G401 (cell line): ENCODE data around the gene KCNC3. TPM values are rescaled to one million over a fixed set of nuclear protein-coding genes. Genes with fewer than 3 reads are reported as not detected.
A peak's percentile ranks its signal among the peaks of the same experiment; 100 is the strongest.

Experiments used
- DNase-seq: peaks from one replicate; pipeline ENCODE4 v3.0.0-alpha.2; 2015; ENCODE audit warnings: low spot score
- in situ Hi-C: cut with HindIII; loops from 2 replicates; pipeline ENCODE4 v1.10.0; 2016; ENCODE audit warnings: low sequenced_read_pairs, mixed read lengths
- total RNA-seq: library from RNA; depleted of rRNA; stranded (reverse); fragments of >200 nt; shearing (Covaris generic); gene quantifications from 2 replicates; pipeline ENCODE4 v1.2.3, GENCODE V29; 2014

KCNC3 gene
- total RNA-seq, 1 experiment from 2014 or later: 3.4 TPM

DNA sequence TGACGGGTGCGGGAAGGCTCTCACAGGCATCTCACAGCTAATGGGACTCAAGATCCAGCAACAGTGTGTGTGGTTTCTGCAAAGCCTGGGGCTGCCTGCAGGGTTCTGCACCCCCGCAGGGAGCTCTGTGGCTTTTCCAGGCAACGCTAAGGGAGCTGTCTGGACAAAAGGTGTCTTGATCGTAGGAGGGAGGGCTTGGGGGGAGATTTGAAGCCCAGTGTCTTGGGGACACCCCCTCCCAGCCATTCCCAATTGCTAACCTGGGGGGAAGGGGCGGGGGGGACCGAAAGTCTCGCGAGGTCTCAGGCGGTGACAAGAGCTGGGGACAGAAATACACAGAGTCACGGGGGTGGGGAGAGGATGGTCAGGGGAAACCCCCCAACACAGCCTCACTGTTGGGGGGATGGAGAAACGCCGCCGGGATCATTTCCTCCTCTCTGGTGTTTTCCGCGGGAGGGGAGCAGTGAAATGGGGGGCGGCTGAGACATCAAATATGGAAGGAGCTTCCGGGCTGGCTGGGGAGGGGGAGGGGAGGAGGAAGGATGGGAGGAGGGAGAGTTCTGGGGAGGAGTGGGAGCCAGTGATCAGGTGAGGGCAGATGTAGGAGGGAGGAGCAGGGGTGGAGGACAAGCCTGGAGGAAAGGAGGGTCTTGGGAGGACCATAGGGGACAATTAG lies 13.3 kb downstream of the KCNC3 start:
- in situ Hi-C loops: no loop called here
- peak; percentile 79 for DNase-seq

DNA sequence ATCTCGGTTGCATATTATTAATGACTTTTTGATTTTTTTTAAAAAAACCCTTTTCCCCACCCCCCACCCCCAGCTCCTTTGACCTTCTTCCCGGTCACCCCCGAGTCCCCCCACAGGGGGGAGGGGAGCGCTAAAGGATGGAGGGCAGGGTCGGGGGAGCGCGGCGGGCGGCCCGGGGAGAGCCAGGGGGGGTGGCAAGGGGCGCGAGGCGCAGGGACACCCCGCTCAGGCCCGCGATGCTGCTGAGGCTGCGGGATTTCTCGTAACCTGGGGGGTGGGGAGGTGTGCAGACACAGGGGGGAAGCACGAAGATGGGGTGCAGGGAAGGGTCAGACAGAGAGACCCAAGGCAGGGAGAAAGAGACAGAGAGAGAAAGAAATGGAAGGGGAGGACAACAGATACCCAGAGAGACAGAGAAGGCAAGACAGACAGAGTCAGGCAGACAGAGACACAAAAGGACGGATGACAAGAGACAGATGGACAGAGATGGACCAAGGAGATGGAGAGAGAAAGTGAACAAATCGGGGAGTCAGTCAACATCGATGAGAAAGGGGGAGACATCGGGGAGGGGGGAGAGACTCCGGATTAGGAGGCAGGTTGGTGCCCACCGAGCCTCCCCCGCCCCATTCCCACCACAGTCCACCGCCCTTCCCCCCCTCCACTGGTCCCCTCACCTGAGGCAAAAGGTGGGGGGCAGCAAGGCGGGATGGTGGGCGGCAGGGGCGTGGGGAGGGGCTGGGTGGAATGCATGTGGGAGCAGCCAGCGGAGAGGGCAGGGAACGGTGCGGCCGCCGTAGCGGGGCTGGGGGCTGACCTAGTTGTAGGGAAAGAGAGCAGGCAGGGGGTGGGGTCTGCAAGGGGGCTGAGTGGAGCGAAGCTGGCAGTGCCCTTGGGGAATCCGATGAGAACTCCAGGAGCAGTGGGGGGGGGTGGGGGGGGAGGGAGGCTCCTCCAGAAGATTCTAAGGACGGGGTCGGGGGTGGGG lies 14.2 kb downstream of the KCNC3 start:
- peak; percentile 35 for DNase-seq
- in situ Hi-C loops: no loop called here

DNA sequence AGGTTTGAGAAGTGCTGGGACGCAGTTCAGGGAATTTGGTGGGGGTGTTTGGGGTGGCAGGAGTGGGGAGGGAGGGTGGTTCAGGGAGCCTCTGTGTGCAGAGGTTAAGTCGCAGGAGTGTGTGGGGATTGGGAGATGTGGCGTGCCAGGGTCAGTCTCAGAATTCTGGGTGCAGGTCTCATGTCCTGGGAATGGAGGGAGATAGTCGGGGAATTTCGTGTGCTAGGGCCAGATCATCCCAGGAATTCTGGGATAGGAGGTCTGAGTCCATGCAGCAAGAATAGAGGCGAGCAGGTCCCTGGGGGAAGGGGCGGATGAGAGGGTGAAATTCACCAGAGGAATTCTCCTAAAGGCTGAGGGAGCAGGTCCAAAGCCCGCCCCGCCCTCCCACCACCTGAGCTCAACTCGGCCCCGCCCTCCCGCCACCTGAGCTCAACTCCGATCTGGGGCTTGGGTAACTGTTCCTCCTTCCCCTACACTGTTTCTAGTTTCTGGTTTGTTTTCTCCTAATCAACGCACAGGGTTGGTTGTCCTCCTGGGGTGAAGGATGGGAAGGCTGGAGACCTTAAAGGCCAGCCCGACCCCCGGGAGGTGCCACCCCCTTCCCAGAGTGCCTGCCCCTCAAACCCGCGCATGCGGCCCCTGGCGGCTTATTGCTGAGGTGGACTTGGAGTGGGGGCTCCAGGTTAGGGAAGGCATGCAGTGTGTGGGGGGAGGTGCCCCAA lies 15.2 kb downstream of the KCNC3 start:
- peak; percentile 63 for DNase-seq
- in situ Hi-C loops: no loop called here

DNA sequence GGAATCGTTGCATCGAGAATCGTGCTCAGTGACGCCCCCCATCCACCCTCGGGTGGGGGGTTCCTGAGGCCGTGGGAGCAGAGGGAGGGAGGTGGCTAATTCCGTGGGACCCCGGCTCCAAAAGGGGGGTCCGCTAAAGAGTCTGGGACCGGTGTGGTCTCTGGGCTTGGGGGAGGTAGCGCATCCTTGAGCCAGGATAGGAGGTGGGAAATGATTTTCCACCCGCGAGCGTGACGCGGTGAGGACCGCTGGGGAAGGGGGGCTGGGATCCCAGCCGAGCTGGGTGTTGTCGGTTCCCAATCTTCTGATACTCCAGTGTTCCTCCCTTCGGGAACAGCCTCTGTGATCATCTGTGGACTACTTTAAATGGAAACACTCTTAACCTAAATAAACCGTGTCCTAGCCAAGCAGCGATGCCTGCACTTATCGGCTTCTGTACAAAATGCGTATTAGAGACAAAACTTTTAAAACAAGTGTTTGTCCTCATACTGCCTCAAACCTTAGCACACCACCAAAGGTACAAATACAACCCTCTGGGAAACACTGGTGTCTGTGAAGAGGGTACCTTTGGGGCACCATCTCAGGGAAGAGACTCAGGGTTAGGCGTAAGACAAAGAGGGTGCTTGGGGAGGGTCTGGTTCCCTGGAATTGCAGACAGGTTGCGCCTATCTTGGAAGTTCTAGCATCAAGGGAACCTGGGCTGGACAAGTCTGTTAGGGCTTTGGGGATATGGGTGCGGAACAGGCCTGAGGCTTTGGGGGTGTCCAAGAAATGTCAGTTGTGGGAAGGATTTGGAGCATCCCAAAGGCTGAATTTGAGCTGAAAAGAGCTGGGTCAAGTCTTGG lies 16.0 kb downstream of the KCNC3 start:
- in situ Hi-C loops: no loop called here
- DNase-seq: peak; percentile 37

DNA sequence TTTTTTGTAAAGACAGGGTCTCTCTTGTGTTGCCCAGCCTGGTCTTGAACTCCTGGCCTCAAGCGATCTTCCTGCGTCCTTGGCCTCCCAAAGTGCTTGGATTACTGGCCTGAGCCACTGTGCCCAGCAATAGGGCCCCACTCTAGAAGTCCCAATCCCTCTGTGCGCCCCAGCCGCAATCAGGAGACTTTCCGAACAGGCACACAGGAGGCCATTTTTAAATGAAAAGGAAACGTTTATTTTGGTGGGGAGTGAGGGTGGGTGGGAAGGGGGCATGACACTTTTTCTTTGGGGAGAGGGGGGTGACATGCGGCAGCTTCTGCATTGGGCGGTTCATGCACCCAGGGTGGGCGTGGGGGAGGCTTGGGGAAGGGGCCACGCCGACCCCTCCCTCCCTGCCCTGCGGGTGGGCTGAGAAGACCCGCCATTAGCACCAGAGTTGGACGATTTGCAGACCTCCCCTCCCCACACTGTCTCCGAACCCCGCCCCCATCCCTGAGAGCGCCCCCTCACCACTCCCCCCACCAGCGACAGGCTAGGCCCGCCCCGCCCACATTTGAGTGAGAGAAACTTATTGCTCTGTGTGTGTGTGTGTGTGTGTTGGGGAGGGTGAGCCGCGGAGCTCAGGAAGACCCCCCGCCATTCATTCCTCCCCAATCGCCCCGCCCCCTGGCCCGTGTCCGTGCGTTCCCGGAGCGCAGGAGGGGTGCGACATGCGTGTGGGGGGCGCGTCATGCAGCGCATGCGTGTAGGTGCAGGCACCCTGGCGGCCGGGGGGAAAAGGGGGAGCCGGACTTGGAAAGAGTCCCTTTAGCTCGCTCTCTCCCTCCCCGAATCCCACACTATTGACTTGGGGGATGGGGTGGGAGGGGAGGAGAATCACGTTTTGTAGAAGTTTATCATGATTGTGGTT lies 17.2 kb downstream of the KCNC3 start:
- in situ Hi-C loops: no loop called here
- peak; percentile 64 for DNase-seq

DNA sequence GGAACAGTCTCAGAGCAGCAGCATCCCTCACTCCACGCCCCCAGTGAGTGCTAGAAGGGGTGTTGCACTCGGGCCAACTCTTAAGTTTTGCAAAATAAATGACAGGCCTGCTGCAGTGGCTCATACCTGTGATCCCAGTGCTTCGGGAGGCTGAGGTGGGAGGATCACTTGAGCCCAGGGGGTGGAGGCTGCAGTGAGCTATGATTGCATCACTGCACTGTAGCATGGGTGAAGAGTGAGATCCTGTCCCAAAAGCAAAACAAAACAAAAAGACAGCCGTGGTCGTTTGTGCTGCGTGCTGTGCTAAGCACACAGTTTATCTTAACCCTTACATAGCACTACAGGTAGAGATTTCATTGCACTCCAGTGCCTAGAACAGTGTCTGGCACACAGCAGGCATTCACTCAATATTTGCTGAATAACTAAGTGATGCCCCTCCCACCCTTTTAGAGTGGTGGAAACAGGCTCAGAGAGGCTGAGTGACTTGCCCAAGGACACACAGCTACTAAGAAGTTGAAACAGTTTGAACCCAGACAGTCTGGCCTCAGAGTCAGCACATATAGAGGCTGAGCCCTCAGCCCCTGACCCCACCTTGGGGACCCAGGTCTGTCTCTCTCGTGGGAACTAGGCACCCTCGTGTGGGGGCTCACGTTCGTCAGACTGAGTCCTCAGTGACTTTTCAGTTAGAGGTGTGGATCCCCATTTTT lies 18.3 kb downstream of the KCNC3 start:
- in situ Hi-C loops: no loop called here
- no peak for DNase-seq

DNA sequence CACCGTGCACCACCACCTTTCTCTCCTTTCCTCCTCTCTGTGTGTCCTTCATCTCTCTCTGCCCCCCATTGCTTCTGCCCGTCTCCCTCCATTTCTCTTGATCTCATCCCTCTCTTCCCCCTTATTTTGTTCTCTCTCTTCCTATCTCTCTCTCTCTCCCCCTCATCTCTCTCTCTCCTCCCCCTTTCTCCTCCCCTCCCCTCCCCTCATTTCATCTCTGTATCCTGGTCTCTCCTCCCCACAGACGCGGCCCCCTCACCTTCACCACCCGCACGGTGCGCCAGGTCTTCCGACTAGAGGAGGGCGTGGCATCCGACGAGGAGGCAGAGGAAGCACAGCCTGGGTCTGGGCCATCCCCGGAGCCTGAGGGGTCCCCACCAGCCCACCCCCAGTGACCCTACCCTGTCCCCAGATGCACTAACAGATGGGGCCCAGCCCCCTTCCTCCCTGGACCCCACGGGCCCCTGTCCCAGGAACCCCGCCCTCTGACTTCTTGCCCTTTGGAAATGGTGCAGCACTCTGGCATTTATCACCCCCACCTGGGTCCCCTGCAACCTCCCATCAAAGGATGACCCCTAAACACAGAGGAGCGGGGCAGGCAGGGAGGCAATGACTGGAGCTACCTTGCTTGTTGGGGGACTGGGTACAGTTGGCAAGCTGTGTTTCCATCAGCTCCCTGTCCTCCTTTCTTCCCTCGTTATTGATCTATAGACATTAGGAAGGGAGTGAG lies 19.6 kb downstream of the KCNC3 start:
- no peak for DNase-seq
- in situ Hi-C loops: no loop called here

DNA sequence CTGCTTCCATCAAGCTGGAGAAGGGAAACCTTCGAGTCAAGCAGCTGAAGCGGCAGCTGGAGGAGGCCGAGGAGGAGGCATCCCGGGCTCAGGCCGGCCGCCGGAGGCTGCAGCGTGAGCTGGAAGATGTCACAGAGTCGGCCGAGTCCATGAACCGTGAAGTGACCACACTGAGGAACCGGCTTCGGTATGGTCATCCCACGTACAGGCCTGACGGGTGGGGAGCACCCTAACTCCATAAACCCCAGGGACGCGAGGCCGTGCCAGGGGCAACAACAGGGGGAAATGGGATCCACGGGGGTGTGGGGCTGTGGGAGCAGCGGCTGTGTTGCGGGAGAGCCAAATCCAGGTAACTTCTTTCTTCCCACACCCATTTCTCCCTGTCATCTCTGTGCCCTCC lies 20.2 kb downstream of the KCNC3 start:
- no peak for DNase-seq
- in situ Hi-C loops: no loop called here

DNA sequence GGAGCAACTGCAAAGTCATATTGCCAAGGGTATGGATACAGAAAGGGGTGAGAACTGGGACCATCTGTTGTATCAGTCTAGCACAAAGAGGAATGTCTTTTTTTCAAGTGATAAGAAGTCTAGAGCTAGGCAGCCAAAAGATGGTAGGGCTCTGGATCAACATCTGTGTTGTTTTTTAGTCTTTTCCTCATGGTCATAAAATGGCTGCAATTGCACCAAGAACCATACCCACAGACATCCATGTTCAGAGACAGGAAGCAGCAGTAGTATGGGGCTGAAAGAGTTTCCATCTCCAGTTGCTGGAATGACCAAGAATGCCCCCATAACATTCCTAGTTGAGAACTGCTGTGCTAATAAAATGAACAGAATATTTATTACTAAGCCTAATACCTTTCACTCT lies 25.6 kb downstream of the KCNC3 start:
- no peak for DNase-seq
- in situ Hi-C loops: no loop called here

DNA sequence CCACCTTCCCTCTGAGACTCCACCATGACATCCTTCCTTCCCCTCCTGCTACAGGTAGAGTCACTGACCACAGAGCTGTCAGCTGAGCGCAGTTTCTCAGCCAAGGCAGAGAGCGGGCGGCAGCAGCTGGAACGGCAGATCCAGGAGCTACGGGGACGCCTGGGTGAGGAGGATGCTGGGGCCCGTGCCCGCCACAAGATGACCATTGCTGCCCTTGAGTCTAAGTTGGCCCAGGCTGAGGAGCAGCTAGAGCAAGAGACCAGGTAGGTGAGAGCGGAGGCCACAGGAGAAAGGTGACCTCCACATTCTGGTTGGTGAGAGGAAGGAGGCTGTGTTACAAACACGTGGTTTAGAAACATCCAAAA lies 27.6 kb downstream of the KCNC3 start:
- in situ Hi-C loops: no loop called here
- no peak for DNase-seq

DNA sequence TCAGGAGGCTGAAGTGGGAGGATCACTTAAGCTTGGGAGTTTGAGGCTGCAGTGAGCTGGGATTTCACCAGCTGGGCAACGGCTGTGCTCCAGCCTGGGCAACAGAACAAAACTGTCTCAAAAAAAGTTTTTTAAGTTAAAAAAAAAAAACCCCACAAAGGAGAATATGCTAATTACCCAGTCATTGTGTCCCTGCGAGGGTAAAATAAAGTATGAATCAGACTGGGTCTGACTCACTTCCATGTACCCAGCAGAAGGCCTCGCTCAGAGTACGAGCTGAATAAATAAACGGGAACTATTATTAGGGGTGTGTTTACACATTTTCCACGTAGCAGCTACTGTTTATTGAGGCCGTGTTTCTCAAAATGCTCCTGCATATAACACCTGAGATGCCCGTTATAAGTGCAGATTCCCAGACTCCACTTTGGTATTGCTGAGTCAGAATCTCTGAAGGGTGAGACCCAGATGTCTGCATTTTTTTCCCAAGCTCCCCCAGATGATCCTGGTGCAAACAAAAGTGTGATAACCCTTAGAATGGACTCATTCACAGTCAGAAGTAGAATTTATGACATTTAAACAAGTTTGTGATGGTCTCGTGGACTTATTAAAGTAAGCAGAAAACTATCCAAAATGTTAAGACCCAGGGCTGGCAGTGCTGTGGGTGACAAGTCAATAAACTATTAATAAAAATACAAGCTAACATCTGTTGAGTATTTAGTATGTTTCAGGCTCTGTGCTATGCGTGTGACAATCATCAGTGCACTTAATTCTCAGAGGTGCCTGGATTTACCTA lies 28.2 kb downstream of the KCNC3 start:
- DNase-seq: no peak

DNA sequence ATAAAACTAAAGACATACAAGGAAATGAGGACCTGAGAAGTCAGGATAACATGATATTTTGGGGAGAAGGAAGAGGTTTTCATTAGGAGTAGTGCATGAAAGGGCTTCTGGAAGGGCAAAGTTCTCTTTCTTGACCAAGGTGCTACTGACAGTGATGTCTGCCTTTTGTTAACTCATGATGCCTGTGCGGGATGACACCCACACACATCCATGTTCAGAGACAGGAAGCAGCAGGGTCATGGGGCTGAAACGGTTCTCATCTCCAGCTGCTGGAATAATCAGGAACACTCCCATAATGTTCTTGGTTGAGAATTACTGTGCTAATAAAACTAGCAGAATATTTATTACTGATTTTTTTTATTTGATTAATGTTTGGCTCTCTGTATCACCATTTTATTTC lies 29.1 kb downstream of the KCNC3 start:
- in situ Hi-C loops: no loop called here
- no peak for DNase-seq

More for the DNA sequence above, 28.2 kb downstream of the KCNC3 start:
- in situ Hi-C loops: no loop called here

DNA sequence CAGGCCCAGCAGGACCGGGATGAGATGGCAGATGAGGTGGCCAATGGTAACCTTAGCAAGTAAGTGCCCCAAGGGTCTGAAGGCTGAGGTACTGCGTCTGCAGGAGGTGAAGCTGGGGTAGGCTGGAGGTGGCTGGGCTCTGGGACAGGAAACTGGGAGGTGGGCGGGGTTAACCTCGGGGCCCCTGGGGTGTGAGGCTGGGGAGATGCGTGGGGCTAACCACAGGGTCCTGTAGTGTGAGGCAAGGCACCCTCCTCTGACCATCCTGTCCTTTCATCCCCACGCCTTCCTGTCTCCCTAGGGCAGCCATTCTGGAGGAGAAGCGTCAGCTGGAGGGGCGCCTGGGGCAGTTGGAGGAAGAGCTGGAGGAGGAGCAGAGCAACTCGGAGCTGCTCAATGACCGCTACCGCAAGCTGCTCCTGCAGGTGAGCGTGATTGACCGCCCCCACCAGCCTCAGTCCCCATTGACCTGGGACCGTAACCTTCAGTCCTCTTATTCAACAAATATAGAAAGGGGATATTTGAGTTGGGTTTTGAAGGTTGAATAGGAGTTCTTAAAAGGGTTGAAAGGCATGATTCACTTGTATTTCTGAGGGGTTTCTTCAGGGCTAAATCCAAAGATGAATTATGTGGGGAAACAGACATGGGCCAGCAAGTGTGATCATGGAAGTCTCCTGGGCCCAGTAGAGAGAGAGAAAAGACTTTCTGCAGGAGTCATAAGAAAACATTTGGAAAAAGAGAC lies 35.7 kb downstream of the KCNC3 start:
- no peak for DNase-seq
- in situ Hi-C loops: no loop called here

DNA sequence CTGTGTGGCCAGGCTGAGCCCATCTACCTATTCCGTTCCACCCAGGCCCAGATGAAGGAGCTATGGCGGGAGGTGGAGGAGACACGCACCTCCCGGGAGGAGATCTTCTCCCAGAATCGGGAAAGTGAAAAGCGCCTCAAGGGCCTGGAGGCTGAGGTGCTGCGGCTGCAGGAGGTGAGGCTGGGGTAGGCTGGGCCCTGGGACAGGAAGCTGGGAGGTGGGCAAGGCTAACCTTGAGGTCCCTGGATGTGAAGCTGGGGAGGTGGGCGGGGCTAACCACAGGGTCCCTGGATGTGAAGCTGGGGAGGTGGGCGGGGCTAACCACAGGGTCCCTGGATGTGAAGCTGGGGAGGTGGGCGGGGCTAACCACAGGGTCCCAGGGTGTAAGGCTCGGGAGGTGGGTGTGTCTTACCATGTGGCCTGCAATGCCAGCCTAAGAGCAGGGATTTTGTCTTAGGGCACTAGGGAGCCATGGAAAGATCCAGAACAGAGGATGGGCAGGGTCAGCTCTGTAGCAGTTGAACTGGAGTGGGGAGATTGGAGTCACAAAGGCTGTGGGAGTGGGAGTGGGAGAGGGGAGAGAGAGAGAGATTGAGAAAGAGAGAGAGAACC lies 36.9 kb downstream of the KCNC3 start:
- in situ Hi-C loops: no loop called here
- DNase-seq: no peak

DNA sequence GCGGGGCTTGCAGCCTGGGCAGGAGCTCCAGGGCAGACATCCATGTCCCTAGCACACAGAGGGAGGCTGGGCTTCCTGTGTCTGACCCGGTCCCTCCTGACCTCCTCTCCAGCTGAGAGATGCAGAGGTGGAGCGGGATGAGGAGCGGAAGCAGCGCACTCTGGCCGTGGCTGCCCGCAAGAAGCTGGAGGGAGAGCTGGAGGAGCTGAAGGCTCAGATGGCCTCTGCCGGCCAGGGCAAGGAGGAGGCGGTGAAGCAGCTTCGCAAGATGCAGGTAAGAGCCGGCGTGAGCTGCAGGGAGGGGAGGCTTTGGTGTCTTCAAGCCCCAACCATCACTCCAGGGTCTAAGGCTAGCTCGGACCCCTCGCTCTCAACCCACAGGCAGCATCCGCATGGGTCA lies 38.4 kb downstream of the KCNC3 start:
- DNase-seq: no peak
- in situ Hi-C loops: no loop called here
